Tongue (tissue), 2 donors: ENCODE results near the gene SIGLEC6. TPM values are rescaled to one million over a fixed set of nuclear protein-coding genes. Genes with fewer than 3 reads are reported as not detected.
"Not testable (repeated sequence)": the region's sequence is repeated elsewhere in the genome, so short reads cannot be mapped to it uniquely, and the experiment has no call there.

Experiments used
- DNase-seq: peaks from one replicate; pipeline ENCODE4 v3.0.0-alpha.2; 2015
- total RNA-seq: library from RNA; depleted of rRNA; stranded (reverse); fragments of >200 nt; gene quantifications from one replicate; pipeline ENCODE4 v1.2.3, GENCODE V29; 2014

SIGLEC6 gene
- total RNA-seq, 1 donor from 2014 or later: not detected

DNA sequence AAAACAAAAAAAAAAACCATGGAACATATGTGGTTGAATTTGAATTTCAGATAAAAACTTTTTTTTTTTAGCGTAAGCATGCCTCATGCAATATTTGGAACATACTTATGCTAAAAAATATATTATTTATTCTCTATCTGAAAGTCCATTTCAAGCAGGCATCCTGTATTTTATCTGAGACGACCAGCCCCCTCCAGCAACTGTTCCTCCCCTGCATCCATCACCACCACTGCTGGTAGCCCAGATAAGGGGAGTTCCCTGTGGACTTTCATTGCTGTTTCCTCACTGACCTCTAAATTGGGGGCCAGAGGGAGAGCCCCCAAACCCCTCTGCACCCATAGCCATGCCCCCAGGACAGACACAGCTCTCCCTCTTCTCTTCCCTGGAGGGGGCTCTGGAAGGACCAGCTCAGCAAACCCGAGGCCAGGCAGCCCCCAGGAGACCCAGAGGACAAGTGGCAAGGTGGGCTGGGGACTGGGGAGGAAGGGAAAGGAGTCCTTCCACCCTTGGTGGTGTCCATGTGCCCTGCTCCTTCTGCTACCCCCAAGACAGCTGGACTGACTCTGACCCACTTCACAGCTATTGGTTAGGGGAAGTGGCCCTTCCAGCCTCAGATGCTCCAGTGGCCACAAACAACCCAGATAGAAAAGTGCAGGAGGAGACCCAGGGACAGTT lies 23.3 kb downstream of the SIGLEC6 start:
- DNase-seq: no peak

DNA sequence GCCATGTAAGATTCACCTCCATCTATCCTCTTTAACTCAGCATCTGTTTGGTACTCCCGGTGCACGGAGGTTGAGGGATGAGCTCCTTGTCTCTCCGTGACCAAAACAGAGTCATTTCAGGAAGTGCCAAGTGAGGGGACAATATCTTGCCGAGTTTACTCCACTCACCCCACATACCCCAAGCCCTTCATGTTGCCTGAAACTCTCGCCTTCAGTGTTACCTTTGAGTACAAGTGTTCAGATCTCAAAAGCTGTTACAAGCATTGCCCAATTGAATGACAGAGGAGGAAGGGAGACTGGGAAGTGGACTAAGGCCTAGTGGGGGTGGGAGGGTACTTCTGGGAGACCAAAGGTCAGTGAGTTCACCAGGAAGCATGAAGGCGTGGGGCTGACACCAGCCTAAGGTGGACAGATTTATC lies 23.8 kb downstream of the SIGLEC6 start:
- DNase-seq: no peak

DNA sequence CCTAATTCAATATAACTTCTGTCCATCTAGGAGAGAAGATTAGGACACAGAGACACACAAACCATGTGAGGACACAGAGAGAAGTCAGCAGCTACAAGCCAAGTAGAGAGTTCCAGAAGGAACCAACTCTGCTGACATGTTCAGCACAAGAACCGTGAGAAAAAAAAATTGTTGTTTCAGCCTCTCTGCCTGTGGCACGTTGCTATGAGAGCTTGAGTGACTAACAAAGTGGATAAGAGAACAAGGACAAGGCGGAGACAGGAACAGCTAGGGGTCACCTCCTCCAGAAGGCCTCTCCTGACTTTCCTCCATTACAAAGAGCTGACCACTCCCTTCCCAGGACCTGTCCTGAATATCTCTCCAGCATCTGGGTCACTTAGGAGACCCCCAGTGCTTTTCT lies 24.3 kb downstream of the SIGLEC6 start:
- no peak for DNase-seq

DNA sequence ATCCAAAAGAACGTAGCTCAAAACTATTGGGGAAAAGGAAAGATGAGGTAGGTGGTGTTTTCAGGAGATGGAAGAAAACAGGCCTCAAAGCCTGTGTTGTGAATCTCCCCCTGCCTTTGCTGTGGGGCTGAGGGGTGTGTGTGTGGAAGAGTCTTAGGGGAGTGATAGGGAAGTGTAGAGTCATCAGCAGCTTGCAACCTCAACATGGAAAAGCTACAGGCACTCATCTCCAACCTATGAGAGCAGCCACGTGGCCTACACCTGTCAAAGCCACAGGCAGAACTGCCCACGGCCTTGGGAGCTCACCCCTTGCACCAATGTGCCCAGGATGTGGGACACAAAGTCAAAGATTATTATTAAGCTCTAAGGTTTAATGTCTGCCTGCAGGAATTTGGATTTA lies 25.6 kb downstream of the SIGLEC6 start:
- no peak for DNase-seq

DNA sequence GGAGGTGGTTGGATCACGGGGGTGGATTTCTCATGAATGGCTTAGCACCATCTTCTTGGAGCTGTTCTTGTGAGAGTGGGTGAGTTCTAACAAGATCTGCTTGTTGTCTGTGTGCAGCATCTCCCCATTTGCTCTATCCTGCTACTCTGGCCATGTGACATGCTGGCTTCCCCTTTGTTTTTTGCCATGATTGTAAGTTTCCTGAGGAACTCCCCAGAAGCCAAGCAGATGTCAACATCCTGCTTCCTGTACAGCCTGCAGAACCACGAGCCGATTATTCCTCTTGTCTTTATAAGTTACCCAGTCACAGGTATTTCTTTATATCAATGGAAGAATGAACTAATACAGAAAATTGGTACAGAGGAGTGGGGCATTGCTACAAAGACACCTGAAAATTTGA lies 27.6 kb downstream of the SIGLEC6 start:
- no peak for DNase-seq

DNA sequence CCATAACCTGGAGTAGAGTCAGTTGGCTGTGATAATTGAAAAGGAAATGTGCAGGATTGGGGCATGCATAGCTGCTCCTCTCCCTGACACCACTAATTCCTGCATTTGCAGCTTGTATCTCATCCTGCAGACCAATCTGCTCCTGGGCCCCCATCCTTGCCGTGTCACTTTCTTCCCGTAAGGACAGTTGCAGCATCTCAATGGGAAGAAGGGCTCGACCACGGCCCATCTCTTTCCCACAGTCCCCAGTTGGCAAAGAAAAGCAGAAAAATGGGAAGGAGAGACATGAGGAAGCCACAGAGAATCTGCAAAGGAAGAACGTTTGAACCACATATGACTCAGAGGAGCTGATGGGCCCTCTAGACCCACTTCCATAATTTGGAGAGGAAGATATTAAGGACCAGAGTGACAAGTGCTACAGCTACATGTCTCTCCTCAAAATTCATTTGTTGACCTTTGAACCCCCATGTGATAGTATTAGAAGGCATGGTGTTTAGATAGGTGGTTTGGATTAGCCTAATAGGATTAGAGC lies 28.1 kb downstream of the SIGLEC6 start:
- DNase-seq: no peak

DNA sequence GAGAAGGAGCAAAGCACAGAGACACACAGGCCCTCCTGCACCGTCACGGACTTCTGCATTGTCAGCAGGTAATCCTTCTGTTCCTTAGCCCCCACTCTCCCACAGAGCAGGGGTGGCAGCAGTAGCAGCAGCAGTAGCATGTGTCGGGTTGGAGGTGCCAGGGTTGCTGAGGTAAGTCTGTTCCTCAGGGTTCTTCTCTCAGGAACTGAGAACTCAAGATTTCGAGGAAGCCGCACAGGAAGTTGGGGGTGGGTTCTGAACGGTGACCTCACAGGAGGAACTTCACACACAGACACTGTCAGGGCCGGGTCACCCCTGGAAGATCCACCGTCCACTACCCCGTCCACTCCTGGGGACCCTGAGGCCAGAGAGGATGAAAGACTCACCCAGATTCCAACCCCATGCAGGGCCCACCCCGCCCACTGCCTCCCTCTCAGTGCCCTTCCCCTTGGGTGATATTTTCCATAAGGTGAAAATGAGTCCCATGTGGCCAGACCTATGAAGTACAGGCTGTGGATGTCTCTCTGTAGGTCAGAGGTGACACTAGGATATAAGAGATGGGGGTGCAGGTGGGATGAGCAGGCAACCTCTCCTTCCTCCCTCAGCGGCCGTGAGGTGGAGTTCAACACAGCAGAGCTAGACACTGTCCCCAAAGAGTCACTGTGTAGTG lies 29.7 kb downstream of the SIGLEC6 start, which contains the start of gene SIGLEC12:
SIGLEC12 (minus strand) TSS at position 207 of the 670 bp plus-strand sequence; CDS start at position 140, 67 bp downstream.
- DNase-seq: no peak

DNA sequence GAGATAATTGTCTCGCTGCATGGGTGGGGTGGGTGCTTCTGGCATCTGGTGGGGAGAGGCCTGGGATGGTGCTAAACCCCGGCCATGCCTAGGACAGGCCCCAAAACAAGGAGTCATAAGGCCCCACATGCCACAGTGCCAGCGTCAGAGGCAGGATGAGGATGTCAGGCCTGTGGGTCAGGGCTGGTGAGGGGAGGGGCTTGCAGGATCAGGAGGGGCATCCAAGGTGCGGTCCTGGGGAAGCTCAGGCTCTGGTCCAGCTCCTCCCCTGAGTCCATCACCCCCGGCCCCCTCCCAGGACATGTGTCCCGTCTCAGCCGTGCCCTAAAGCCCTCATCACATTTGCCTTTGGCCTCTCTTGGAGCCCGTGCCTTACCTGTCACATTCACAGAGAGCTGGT lies 30.5 kb downstream of the SIGLEC6 start:
- not testable (repeated sequence) for DNase-seq

DNA sequence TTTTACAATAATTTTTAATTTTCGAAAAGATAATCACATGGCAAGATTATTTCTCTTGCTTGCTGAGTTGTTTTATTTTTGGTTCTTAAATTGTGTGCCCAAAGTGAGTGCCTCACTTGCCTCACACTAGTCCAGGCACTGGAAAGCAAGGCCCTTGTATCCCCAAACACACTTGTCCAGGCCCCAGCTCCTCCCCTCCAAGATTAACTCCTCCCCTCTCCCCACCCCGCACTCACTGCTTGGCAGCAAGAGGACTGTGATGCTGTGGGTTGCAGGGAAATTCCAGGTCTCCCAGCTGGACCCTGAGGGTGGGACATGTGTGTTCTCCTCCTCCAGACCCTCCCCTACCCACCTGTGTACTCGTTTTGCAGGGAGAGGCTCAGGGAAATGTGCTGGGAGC lies 33.8 kb downstream of the SIGLEC6 start:
- DNase-seq: no peak

DNA sequence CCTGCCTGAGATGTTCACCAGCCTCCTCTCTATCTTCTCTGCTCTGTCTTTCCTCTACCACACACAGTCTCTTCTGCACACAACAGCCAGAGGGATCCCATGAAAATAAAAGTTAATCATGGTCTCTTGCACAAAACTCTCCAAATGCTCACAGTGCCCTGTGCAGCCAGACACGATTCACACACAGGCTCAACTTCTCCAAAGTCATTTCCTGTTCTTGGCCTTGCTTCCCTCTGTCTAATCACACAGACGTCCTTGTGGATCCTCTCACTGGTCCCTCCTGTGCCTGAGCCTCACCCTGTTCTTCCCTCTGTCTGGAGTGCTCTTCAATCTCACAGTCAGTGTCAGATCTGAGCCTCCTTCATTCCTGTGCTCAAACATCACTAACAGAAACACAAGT lies 37.7 kb downstream of the SIGLEC6 start:
- no peak for DNase-seq

DNA sequence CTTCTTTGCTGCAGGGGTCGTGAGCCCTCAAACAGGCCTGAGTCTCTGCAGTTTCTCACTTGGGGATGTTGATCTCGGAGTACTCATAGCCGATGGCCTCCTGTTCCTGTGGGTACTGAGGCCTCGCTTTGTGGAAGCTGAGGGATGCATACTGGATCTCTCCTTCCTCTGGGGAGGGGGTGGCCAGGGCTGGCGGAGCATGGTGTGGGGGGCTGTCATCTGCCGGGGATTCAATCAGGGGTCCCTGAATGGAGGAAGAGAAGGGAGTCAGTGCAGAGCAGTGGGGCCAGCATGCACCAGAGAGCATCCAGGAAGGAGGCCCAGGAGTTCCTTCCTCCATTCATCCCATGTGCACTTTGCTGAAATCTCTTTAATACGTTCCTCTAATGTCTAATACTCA lies 39.9 kb downstream of the SIGLEC6 start:
- no peak for DNase-seq

DNA sequence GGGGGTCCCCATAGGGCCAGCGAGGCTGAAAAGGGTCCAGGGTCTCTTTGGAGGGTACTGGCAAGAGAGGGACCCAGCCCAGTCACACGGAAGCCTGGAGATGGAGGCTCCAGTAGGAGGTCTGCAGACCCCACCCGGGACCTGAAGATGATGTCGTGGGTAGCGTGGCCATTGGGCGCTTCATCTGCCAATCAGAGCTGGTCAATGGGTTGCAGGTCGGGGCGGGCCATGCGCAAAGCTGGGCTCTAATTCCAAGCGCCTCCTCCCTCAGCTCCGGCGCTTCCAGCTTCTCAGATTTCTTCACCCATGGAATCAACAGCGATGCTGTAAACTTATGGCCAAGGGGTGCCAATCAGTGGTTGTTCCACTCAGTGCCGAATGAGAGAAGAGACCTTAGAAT lies 40.8 kb downstream of the SIGLEC6 start:
- DNase-seq: no peak

DNA sequence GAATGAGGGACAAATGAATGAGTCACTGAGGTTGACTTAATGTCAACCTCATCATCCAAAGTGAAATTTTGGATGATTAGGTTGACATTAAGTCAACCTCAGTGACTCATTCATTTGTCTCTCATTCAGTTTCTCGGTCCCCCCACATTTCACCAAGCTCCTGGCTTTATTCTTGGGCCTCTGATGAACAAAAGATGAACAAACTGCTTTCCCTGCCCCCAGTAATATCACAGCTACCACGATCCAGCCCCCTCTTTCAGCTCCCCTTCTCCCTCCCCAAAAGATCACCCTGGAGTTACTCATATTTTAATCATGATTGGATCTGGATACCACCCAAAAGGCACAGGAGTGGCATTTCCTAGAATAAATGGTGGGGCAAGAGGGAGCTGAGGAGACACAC lies 42.4 kb downstream of the SIGLEC6 start:
- DNase-seq: no peak

DNA sequence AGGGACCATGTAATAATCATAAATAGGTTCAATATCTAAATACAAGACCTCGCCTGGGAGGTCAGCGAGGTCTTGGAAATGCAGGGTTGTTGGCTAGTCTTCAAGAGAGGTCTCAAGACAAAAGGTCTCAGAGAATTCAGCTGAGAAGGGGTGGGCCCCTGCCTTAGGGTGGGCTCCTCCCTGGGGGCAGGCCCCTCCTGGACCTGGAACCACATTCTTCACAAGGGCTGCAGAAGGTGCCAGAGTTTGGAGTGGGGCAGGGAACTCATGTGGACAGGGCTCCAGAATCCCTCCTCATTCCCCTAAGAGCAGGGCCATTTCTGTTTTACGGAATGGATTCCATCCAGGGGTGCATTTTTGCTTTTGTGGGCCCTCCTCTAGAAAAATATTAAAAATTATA lies 43.0 kb downstream of the SIGLEC6 start:
- DNase-seq: no peak

DNA sequence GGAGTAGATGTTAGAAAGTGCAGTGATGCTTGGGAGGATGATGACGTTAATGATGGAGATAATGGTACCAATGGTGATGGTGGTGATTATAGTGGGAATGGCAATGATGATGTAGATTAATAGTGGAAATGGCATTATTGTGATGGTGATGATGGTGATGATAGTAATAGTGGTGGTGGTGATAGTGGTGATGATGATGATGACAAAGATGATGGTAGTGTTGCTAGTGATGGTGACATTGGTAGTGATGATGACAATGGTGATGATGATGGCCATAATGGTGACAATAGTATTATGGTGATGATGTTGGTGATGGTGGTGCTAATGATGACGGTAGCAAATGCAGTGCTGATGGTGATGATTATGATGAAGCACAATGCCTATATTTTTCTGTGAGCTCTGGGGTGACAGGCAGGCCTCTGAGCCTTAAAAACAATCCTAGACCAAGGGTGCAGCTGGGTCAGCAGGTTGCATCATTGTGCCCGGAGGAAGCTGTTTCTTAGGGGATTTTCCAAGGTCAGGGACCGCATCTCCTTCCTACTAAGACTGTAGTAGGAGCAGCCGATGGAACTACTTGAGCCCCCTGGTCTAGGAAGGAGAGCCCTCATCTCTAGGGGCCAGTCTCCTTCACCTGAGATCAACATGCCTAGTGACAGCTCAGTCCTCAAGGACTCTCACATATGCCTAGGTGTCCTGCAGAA lies 45.4 kb downstream of the SIGLEC6 start:
- DNase-seq: no peak

DNA sequence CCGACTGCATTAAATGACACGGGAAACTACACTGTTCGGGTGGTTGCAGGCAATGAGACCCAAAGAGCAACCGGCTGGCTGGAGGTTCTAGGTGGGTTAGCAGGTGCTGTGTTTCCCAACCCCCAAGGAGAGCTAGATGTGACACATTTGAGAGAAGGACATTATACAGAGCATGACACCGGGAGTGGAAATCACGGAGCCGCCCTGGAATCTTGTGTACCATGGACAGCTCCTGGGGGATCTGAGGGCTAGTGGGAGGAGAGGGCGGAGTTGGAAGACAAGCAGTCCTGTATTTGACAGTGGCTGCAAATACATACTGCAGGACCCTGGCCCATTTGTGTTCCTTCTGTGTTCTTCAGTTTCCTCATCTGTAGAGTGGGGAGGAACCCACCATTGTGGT lies 50.9 kb downstream of the SIGLEC6 start:
- peak; percentile 47 for DNase-seq

DNA sequence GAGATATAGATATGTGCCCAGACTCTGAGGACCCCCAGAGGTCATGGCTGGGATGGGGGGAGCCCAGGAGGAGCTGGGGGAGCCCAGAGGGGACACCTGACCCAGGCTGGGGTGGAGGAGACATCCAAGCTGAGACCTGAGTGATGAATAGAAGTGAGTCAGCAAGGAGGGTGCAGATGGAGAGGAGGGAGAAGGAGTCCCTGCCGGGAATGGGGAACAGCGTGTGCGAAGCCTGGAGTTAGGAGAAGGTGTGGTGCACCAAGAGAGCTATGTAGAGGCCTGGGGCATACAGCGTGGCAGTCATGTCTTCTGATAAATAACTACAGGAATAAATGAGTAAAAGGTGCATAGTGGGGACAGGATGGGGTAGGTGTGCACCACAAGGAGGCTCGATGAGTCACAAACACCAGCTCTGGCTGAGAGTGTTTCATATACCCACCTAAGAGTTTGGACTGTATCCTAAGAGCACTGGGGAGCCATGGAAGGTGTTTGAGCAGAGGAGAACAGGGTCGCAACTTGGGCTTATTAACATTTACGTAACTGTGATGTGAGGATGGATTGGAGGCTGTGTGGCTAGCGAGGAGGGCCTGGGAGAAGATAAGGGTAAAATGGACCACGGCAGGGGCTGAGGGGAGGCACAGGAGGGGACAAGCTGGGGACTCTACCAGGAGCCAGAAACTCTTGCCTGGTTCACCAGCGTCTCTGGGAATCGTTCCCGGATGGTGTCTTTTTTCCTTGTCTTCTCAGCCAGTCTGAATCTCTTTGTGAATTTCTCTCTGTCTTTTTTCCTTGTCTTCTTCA lies 51.7 kb downstream of the SIGLEC6 start:
- no peak for DNase-seq

DNA sequence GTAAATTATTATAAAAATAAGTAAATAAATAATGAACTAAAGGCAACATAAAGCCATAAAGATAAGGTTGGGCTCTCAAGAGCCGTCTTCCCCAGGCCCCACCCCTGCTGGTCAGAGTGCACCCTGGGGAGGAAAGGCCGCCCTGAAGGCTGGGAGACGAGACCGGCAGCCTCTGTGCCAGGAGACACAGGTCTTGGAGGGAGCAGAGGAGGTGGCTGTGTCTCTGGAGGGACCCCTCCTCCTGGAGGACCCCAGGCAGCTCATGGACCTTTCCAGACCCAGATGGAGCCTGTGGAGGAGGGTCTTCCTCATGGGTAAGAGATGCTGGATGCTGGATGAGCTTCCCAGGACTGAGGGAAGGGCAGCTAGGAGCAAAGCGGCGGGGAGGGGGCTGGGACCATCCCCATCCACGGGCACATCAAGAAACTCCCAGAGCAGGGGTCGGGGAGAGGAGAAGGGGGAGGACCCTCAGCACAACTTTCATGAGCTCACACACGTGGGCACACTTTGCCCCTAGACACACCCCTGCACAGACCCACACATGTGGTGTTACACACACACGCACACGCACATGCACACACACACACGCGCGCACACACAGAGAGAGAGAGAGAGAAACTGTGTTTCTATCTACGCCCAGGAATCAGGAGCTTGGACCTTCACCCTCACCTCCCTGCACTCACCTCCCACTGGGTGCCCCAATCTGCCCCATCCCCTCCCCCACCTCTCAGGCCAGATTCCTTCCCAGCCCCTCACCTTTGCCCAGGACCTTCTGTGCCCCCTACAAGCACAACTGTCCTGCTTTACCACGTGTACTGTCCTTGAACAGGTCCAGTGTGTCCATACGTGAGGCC lies 52.9 kb downstream of the SIGLEC6 start, which contains the start of gene CEACAM18:
CEACAM18 (plus strand) TSS at position 159 of the 854 bp plus-strand sequence.
- DNase-seq: no peak

DNA sequence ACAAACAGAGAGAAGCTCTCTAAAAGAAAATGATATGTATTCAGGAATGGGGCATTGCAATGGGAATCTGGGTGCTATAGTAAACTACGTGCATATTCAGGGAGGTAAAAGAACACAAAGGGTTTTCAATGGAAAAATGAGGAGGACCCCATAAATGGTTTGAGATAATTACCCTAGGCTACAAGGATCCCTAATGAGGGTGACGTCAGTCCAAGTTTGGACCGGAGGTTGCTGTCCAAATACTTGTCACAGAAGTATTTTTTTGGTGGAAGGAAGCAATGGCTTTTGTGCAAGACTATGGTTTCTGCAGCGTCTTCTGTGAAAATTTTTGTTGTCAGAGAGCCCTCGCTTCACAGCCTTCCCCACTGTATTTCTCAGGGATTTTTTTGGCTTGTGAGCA lies 54.1 kb downstream of the SIGLEC6 start:
- no peak for DNase-seq

DNA sequence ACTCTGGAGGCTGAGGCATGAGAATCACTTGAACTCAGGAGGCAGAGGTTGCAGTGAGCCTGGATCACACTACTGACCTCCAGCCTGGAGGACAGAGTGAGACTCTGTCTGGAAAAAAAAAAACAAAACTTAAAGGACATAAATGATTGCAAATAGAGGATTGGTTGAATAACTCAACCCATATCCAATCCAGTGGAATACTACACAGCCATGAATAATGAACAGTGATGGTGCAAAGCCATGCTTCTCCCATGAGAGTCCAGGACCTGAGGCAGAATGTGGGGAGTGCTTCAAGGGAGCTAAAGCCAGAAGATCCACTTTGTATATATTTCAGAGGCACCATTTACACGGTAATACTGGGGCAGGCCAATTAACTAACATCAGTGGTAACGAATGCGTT lies 55.3 kb downstream of the SIGLEC6 start:
- no peak for DNase-seq

DNA sequence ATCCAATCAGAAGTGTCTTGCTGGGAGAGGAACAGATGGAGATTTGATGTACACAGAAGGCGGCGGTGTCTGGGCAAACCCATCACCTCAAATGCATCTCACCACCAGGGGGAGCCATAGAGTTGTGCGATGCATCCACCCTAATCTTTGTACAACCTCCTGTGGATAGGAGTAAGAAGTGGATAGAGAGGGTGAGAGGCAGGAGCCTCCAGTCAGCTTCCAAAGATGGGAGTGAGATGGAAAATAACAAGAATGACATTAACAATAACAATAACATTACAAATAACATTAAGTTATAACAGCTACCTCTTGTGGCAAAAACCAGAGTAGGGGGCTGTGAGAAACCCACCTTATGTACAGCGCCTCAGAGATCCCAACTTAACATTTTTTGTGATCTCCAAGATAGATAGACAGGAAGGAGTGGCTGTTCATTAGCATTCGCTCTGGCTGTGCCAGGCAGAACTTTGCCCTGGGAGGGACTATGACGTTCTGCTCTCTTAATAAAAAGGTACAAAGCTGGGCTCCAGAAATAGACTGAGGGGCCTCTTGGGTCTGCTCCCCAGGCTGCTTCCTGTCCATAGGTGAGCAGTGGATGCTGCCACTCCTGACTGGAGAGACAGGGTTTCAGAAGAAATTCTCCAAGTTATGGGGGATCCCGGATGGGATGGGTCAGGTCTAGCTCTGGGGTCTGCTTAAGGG lies 58.3 kb downstream of the SIGLEC6 start:
- DNase-seq: peak; percentile 78
